ENCODE results near the gene SLC30A7. TPM values are rescaled to one million over a fixed set of nuclear protein-coding genes. Genes with fewer than 3 reads are reported as not detected.

The SLC30A7 gene
- total RNA-seq, 2 donors from 2014 or later = 26.8 to 54.7 TPM

- ATAC-seq (ENCODE audit: insufficient number of reproducible peaks, low FRiP score, low read depth) = no peak
- DNase-seq (ENCODE audit: low spot score) = no peak
- Histone ChIP-seq H3K36me3 (no peaks in the 10 kb centered on the region), H3K9me3 (no peaks in the 10 kb centered on the region), H3K4me3 (no peak overlapping the region), H3K27ac (no peak overlapping the region), H3K27me3 (replicated peaks; ENCODE audit: insufficient read depth) (no peaks in the 10 kb centered on the region), H3K4me1 (ENCODE audit: control insufficient read depth in 1 of 2, low read depth in 2 of 2) (peaks cover 0 to 7% of the 10 kb centered on the region in 2 donors)
- TF ChIP-seq CTCF (IDR thresholded peaks at IDR 0.05) = no peak
Measured at GRCh38 chr1:100969327-100969726, 73.4 kb downstream of the SLC30A7 start.

GRCh38 chr1:100971021-100971420 is 75.1 kb downstream of the SLC30A7 start:
- no peak for DNase-seq (ENCODE audit: low spot score)
- no peak for TF ChIP-seq CTCF (IDR thresholded peaks at IDR 0.05)
- Histone ChIP-seq H3K27ac (no peak overlapping the region), H3K27me3 (replicated peaks; ENCODE audit: insufficient read depth) (no peaks in the 10 kb centered on the region), H3K9me3 (no peaks in the 10 kb centered on the region), H3K36me3 (peaks cover 6% of the 10 kb centered on the region), H3K4me1 (ENCODE audit: control insufficient read depth in 1 of 2, low read depth in 2 of 2) (peaks cover 0 to 7% of the 10 kb centered on the region in 2 donors), H3K4me3 (no peak overlapping the region)
- ATAC-seq (ENCODE audit: insufficient number of reproducible peaks, low FRiP score, low read depth) = no peak

GRCh38 chr1:100972185-100972584 is 76.3 kb downstream of the SLC30A7 start:
- peaks cover 0 to 7% of the 10 kb centered on the region in 2 donors for H3K4me1 ChIP-seq (ENCODE audit: control insufficient read depth in 1 of 2, low read depth in 2 of 2)
- no peak overlapping the region for H3K4me3 ChIP-seq
- H3K36me3 ChIP-seq = peaks cover 6% of the 10 kb centered on the region
- no peaks in the 10 kb centered on the region for H3K27me3 ChIP-seq (replicated peaks; ENCODE audit: insufficient read depth)
- no peak for DNase-seq (ENCODE audit: low spot score)
- H3K27ac ChIP-seq = no peak overlapping the region
- TF ChIP-seq CTCF (IDR thresholded peaks at IDR 0.05) = no peak
- ATAC-seq (ENCODE audit: insufficient number of reproducible peaks, low FRiP score, low read depth) = no peak
- H3K9me3 ChIP-seq = no peaks in the 10 kb centered on the region

GRCh38 chr1:100976936-100977335 is 81.0 kb downstream of the SLC30A7 start:
- ATAC-seq (ENCODE audit: insufficient number of reproducible peaks, low FRiP score, low read depth) (no peak), DNase-seq (ENCODE audit: low spot score) (no peak)
- TF ChIP-seq CTCF (IDR thresholded peaks at IDR 0.05) = no peak
- Histone ChIP-seq H3K9me3 (no peaks in the 10 kb centered on the region), H3K27ac (no peak overlapping the region), H3K36me3 (peaks cover 6% of the 10 kb centered on the region), H3K4me3 (no peak overlapping the region), H3K4me1 (ENCODE audit: control insufficient read depth in 1 of 2, low read depth in 2 of 2) (no peaks in the 10 kb centered on the region), H3K27me3 (replicated peaks; ENCODE audit: insufficient read depth) (no peaks in the 10 kb centered on the region)

GRCh38 chr1:100979631-100980030 is 83.7 kb downstream of the SLC30A7 start:
- ATAC-seq (ENCODE audit: insufficient number of reproducible peaks, low FRiP score, low read depth) = no peak
- DNase-seq (ENCODE audit: low spot score) = no peak
- no peak overlapping the region for H3K27ac ChIP-seq
- H3K9me3 ChIP-seq = no peaks in the 10 kb centered on the region
- no peaks in the 10 kb centered on the region for H3K27me3 ChIP-seq (replicated peaks; ENCODE audit: insufficient read depth)
- no peaks in the 10 kb centered on the region for H3K4me1 ChIP-seq (ENCODE audit: control insufficient read depth in 1 of 2, low read depth in 2 of 2)
- no peak overlapping the region for H3K4me3 ChIP-seq
- H3K36me3 ChIP-seq = peaks cover 6% of the 10 kb centered on the region
- no peak for TF ChIP-seq CTCF (IDR thresholded peaks at IDR 0.05)

All from thoracic aorta (tissue), 2 donors.